B cell (primary cell): ENCODE data around the gene ZNF75A. TPM values are rescaled to one million over a fixed set of nuclear protein-coding genes. Genes with fewer than 3 reads are reported as not detected.

Source experiments
- ATAC-seq: fragments of 200-7000 bp; cut with Tn5 transposase; one replicate; pipeline ENCODE4 v1.10.0; 2021; ENCODE audit warnings: low read depth, mild to moderate bottlenecking, moderate number of reproducible peaks, moderate library complexity
- CTCF ChIA-PET: fragments of 350-600 bp; sonication (Branson Sonifier 250); formaldehyde crosslinking; loops from one replicate; lab custom pipeline; 2021; ENCODE audit warnings: antibody characterized with exemption, inconsistent platforms; lab: Charles Lee
- POLR2A ChIA-PET: fragments of 350-600 bp; sonication (Branson Sonifier 250); formaldehyde crosslinking; loops from one replicate; lab custom pipeline; 2021; ENCODE audit warnings: antibody characterized with exemption; lab: Charles Lee
- DNase-seq: peaks from one replicate; pipeline ENCODE4 v3.0.0; 2013
- H2AFZ ChIP-seq: 2 replicates; pipeline ENCODE4 v1.6.1; 2012; ENCODE audit warnings: mild to moderate bottlenecking, low read depth, low read length; ENCODE audit not compliant: insufficient read depth, poor library complexity, severe bottlenecking
- H3K27ac ChIP-seq, 2 donors: 1 replicate in 1 of 2; 2 replicates in 1 of 2; pipeline ENCODE4 v1.5.1; 2012 to 2013; ENCODE audit warnings: low read length in 2 of 2, mild to moderate bottlenecking in 2 of 2, moderate library complexity in 1 of 2
- H3K27me3 ChIP-seq, 4 experiments: fragments of 200-600 bp in 1 of 4; sonication (generic) in 1 of 4; replicated peaks in 1 of 4; 1 replicate in 2 of 4; 2 replicates in 2 of 4; pipeline versions ENCODE4 v1.6.1 to v1.7.0; 2013 to 2016; ENCODE audit warnings: low read length in 3 of 4, mild to moderate bottlenecking in 2 of 4, mixed read lengths in 1 of 4, moderate library complexity in 1 of 4; ENCODE audit not compliant: insufficient read depth in 4 of 4, control insufficient read depth in 3 of 4; ENCODE audit errors: control extremely low read depth in 1 of 4
- H3K36me3 ChIP-seq, 2 experiments: replicated peaks in 1 of 2; 1 replicate in 1 of 2; 2 replicates in 1 of 2; pipeline versions ENCODE4 v1.6.1 to v1.7.1; 2013; ENCODE audit warnings: low read length in 1 of 2; ENCODE audit not compliant: insufficient read depth in 2 of 2, control insufficient read depth in 1 of 2; ENCODE audit errors: control extremely low read depth in 1 of 2, extremely low read depth in 1 of 2
- H3K4me1 ChIP-seq, 2 donors: fragments of 200-600 bp in 1 of 2; sonication (generic) in 1 of 2; 1 replicate in 1 of 2; 2 replicates in 1 of 2; pipeline versions ENCODE4 v1.5.1 to v1.6.1; 2013 to 2017; ENCODE audit warnings: low read length in 2 of 2; ENCODE audit not compliant: control insufficient read depth in 2 of 2, insufficient read depth in 2 of 2
- H3K4me2 ChIP-seq: replicated peaks from 2 replicates; pipeline ENCODE3; 2012; ENCODE audit warnings: mild to moderate bottlenecking, low read depth, low read length; ENCODE audit not compliant: poor library complexity, severe bottlenecking
- H3K4me3 ChIP-seq, 5 experiments: fragments of 200-600 bp in 1 of 5; sonication (generic) in 1 of 5; 1 replicate in 3 of 5; 2 replicates in 2 of 5; pipeline versions ENCODE4 v1.5.1 to v1.7.0; 2011 to 2016; ENCODE audit warnings: low read length in 4 of 5, mild to moderate bottlenecking in 4 of 5, low read depth in 2 of 5, control low read depth in 1 of 5, moderate library complexity in 1 of 5; ENCODE audit not compliant: insufficient read depth in 1 of 5; ENCODE audit errors: control extremely low read depth in 1 of 5, extremely low read depth in 1 of 5
- H3K79me2 ChIP-seq: fragments of 200-600 bp; sonication (generic); one replicate; pipeline ENCODE4 v1.6.0; 2016; ENCODE audit warnings: low read length; ENCODE audit not compliant: control insufficient read depth, insufficient read depth
- H3K9ac ChIP-seq: fragments of 200-600 bp; sonication (generic); 2 replicates; pipeline ENCODE4 v1.6.1; 2017; ENCODE audit warnings: mild to moderate bottlenecking, low read length, moderate library complexity
- H3K9me3 ChIP-seq, 3 donors: one replicate each; pipeline versions ENCODE4 v1.6.1 to v1.7.1; 2013; ENCODE audit warnings: low read length in 2 of 3; ENCODE audit not compliant: control insufficient read depth in 2 of 3, insufficient read depth in 1 of 3; ENCODE audit errors: control extremely low read depth in 1 of 3
- H4K20me1 ChIP-seq: 2 replicates; pipeline ENCODE4 v1.6.0; 2012; ENCODE audit warnings: mild to moderate bottlenecking, low read length; ENCODE audit not compliant: insufficient read depth, control insufficient read depth, poor library complexity, severe bottlenecking
- H3K27ac Mint-ChIP-seq: one replicate; pipeline ENCODE4 v1.8.0; 2021; ENCODE audit warnings: mixed read lengths
- H3K27me3 Mint-ChIP-seq: one replicate; pipeline ENCODE4 v1.8.0; 2021; ENCODE audit warnings: mixed read lengths
- H3K4me1 Mint-ChIP-seq: one replicate; pipeline ENCODE4 v1.8.0; 2021; ENCODE audit warnings: mixed read lengths
- H3K4me3 Mint-ChIP-seq: one replicate; pipeline ENCODE4 v1.8.0; 2021; ENCODE audit warnings: mixed read lengths
- H3K9me3 Mint-ChIP-seq: one replicate; pipeline ENCODE4 v1.8.0; 2022; ENCODE audit warnings: mixed read lengths; ENCODE audit not compliant: insufficient read depth
- EZH2 ChIP-seq: IDR thresholded peaks from 2 replicates; pipeline ENCODE4 v1.6.1; 2012; ENCODE audit warnings: borderline replicate concordance, low read depth, mild to moderate bottlenecking, moderate library complexity, low read length; ENCODE audit not compliant: insufficient read depth, poor library complexity, severe bottlenecking
- WGBS: methylation state at CpG from one replicate; pipeline ENCODE4 v1.1.5; 2013; ENCODE audit warnings: missing lambda C conversion rate; ENCODE audit not compliant: insufficient coverage; 5-methylcytosine and 5-hydroxymethylcytosine counted together
- intact Hi-C: fragments of 100-400 bp; cut with micrococcal nuclease; formaldehyde crosslinking; loops from one replicate; pipeline ENCODE4 v1.10.0; 2022
- polyA plus RNA-seq: library from polyadenylated mRNA; depleted of rRNA; stranded (reverse); fragments of >200 nt; gene quantifications from 2 replicates; pipeline ENCODE4 v1.2.3, GENCODE V29; 2012
- total RNA-seq, 2 donors: library from RNA; stranded (reverse); fragments of 120-200 nt in 1 of 2; gene quantifications; 1 replicate in 1 of 2; 2 replicates in 1 of 2; pipeline versions ENCODE4 v1.2.3 to v1.2.4, GENCODE V29; 2013 to 2022
- TF ChIP-seq, protein P1 (sequence below): fragments of 200-600 bp; IDR thresholded peaks from one replicate; pipeline ENCODE4 v1.8.0; 2022; ENCODE audit warnings: antibody characterized with exemption, mild to moderate bottlenecking

ZNF75A gene
- total and polyA plus RNA-seq, 2 donors (not counting 1 experiment from before 2014, with no cell fraction given), result 31.4 to 111 TPM

DNA sequence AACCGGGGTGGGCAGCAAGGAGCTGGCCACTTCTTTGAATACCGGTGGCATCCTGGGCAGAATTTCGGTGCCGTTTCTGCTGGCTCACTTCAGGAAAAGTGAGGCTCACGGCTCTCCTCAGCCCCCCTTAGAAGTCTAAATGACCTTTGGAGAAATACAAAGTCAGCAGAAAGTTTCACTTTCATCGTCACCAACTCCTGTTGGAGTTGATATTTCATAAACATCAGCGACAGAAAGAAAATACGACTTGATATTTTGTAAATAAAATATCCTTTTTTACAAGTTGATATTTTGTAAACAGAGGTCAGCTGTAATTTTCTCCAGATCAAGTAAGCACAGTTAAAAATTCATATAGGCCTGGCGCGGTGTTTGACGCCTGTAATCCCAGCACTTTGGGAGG lies 781 bp downstream of the ZNF75A start:
- peak overlapping the region; percentile 71 to 86 (median 78) for H3K4me3 ChIP-seq
- H4K20me1 ChIP-seq, result no peaks in the 10 kb centered on the region
- Mint-ChIP-seq H3K4me3 (peak overlapping the region; percentile 88), H3K9me3 (peaks cover 5% of the 10 kb centered on the region), H3K27me3 (no peaks in the 10 kb centered on the region), H3K4me1 (peaks cover 21% of the 10 kb centered on the region), H3K27ac (peak overlapping the region; percentile 89)
- ChIA-PET POLR2A (interaction anchor here (0.5 to 2.4 kb wide), 5 partner anchors 18 to 1725 kb away, joined by 3 to 18 read pairs (median 5); partner anchors contain the start of gene ZNF263), CTCF (interaction anchor here (0.8 to 1.8 kb wide), 2 partner anchors 15 to 24 kb away, joined by 3 to 4 read pairs; no protein-coding TSS in a partner anchor)
- intact Hi-C loops, result no loop called here
- peak overlapping the region; percentile 93 for H3K9ac ChIP-seq
- peak overlapping the region; percentile 82 to 93 for H3K27ac ChIP-seq
- no peak for TF ChIP-seq EZH2
- TF ChIP-seq, protein P1, sequence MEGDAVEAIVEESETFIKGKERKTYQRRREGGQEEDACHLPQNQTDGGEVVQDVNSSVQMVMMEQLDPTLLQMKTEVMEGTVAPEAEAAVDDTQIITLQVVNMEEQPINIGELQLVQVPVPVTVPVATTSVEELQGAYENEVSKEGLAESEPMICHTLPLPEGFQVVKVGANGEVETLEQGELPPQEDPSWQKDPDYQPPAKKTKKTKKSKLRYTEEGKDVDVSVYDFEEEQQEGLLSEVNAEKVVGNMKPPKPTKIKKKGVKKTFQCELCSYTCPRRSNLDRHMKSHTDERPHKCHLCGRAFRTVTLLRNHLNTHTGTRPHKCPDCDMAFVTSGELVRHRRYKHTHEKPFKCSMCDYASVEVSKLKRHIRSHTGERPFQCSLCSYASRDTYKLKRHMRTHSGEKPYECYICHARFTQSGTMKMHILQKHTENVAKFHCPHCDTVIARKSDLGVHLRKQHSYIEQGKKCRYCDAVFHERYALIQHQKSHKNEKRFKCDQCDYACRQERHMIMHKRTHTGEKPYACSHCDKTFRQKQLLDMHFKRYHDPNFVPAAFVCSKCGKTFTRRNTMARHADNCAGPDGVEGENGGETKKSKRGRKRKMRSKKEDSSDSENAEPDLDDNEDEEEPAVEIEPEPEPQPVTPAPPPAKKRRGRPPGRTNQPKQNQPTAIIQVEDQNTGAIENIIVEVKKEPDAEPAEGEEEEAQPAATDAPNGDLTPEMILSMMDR, result no peak
- peaks cover 8 to 14% of the 10 kb centered on the region in 2 donors for H3K4me1 ChIP-seq
- H3K36me3 ChIP-seq, result peaks cover 14 to 21% of the 10 kb centered on the region in 2 experiments
- H3K9me3 ChIP-seq, result peaks cover 6 to 40% (median 16%) of the 10 kb centered on the region in 3 donors
- peak overlapping the region; percentile 91 for H3K4me2 ChIP-seq
- H3K79me2 ChIP-seq, result peaks cover 56% of the 10 kb centered on the region
- no peak for ATAC-seq
- no peaks in the 10 kb centered on the region for H3K27me3 ChIP-seq
- WGBS, result 49% methylated on average over 8 of the region's 11 CpGs
- H2AFZ ChIP-seq, result peak overlapping the region; percentile 95
- DNase-seq, result no peak

DNA sequence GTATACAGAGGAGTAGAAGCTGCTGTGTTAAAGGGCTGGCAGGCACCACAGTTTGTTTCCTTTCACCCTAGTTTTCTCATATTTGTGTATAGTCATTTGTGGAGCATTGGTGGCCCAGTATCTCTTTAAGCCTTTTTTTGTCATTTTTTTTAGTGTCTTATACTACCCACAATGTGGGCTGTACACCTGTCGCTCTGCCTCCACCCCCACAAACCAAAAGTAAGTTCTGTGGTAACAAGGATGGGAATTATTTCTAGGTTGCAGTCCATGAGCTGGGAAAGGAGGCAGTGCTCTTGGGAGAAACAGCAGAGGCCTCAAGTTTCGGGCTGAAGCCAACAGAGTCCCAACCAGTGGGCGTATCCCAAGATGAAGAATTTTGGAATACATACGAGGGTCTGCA lies 6.2 kb downstream of the ZNF75A start:
- 100% methylated on average over 2 of the region's 4 CpGs for WGBS

More for the DNA sequence above, 6.2 kb downstream of the ZNF75A start:
- no peak for DNase-seq
- no peak overlapping the region for H3K27ac Mint-ChIP-seq
- no peak overlapping the region for H3K4me3 Mint-ChIP-seq
- intact Hi-C loops, result no loop called here
- no peaks in the 10 kb centered on the region for H3K27me3 Mint-ChIP-seq
- H3K4me1 Mint-ChIP-seq, result peaks cover 8% of the 10 kb centered on the region
- no peaks in the 10 kb centered on the region for H3K4me1 ChIP-seq
- no peak overlapping the region for H3K9ac ChIP-seq
- POLR2A ChIA-PET, result no interaction called here
- no peaks in the 10 kb centered on the region for H4K20me1 ChIP-seq
- TF ChIP-seq EZH2, result no peak
- TF ChIP-seq, protein P1, result no peak
- H2AFZ ChIP-seq, result no peak overlapping the region
- H3K27me3 ChIP-seq, result no peaks in the 10 kb centered on the region
- peaks cover 31 to 49% of the 10 kb centered on the region in 2 experiments for H3K36me3 ChIP-seq
- peaks cover 31% of the 10 kb centered on the region for H3K9me3 Mint-ChIP-seq
- no peak overlapping the region for H3K27ac ChIP-seq
- ATAC-seq, result no peak
- H3K4me2 ChIP-seq, result no peak overlapping the region
- H3K79me2 ChIP-seq, result peaks cover 50% of the 10 kb centered on the region
- peaks cover 19 to 64% (median 55%) of the 10 kb centered on the region in 3 donors for H3K9me3 ChIP-seq
- CTCF ChIA-PET, result no interaction called here
- H3K4me3 ChIP-seq, result no peak overlapping the region
